WERI-Rb-1 (cell line): ENCODE data around the gene CLIC2.
A peak's percentile ranks its signal among the peaks of the same experiment; 100 is the strongest.
"Not testable (repeated sequence)": the region's sequence is repeated elsewhere in the genome, so short reads cannot be mapped to it uniquely, and the experiment has no call there.

ENCODE experiments used
- DNase-seq: peaks from one replicate; pipeline ENCODE4 v3.0.0-alpha.2; 2020
- H3K27ac ChIP-seq: fragments of 250-450 bp; sonication (Bioruptor Pico); 2 replicates; pipeline ENCODE4 v1.5.1; 2020; ENCODE audit warnings: mild to moderate bottlenecking, moderate library complexity
- H3K27me3 ChIP-seq: fragments of 250-450 bp; sonication (Bioruptor Pico); 2 replicates; pipeline ENCODE4 v1.5.1; 2021; ENCODE audit warnings: mild to moderate bottlenecking, low read depth, moderate library complexity; ENCODE audit not compliant: insufficient read depth, severe bottlenecking
- H3K36me3 ChIP-seq: fragments of 250-450 bp; sonication (Bioruptor Pico); 2 replicates; pipeline ENCODE4 v1.5.1; 2020; ENCODE audit warnings: mild to moderate bottlenecking, moderate library complexity
- H3K4me3 ChIP-seq: 2 replicates; pipeline ENCODE4 v1.5.1; 2011; ENCODE audit warnings: low read depth, mild to moderate bottlenecking, control low read depth, low read length
- H3K9me3 ChIP-seq: fragments of 250-450 bp; sonication (Bioruptor Pico); 2 replicates; pipeline ENCODE4 v1.5.1; 2021; ENCODE audit warnings: mild to moderate bottlenecking, moderate library complexity; ENCODE audit not compliant: severe bottlenecking
- CTCF ChIP-seq: IDR thresholded peaks from 2 replicates; pipeline ENCODE4 v1.5.1; 2011; ENCODE audit warnings: low read depth, mild to moderate bottlenecking, control low read depth, inconsistent platforms, low read length

CLIC2 gene

GRCh38 chrX:155293771-155294170, 40.6 kb downstream of the CLIC2 start:
- Histone ChIP-seq H3K27me3 (peaks cover 7% of the 10 kb centered on the region), H3K27ac (no peak overlapping the region), H3K4me3 (no peak overlapping the region), H3K36me3 (no peaks in the 10 kb centered on the region), H3K9me3 (no peaks in the 10 kb centered on the region)
- no peak for TF ChIP-seq CTCF
- no peak for DNase-seq

GRCh38 chrX:155279873-155280272, 54.5 kb downstream of the CLIC2 start:
- DNase-seq: no peak
- Histone ChIP-seq H3K36me3 (no peaks in the 10 kb centered on the region), H3K27ac (no peak overlapping the region), H3K9me3 (no peaks in the 10 kb centered on the region), H3K4me3 (no peak overlapping the region), H3K27me3 (peaks cover 4% of the 10 kb centered on the region)
- TF ChIP-seq CTCF: no peak

- Histone ChIP-seq H3K27ac (no peak overlapping the region), H3K9me3 (no peaks in the 10 kb centered on the region), H3K27me3 (no peaks in the 10 kb centered on the region), H3K36me3 (no peaks in the 10 kb centered on the region), H3K4me3 (no peak overlapping the region)
- no peak for TF ChIP-seq CTCF
- no peak for DNase-seq
These were observed 63.4 kb downstream of the CLIC2 start for GRCh38 chrX:155270969-155271368.

GRCh38 chrX:155267995-155268394, 66.4 kb downstream of the CLIC2 start:
- H3K27me3 ChIP-seq, H3K9me3 ChIP-seq, H3K27ac ChIP-seq, H3K36me3 ChIP-seq, DNase-seq, H3K4me3 ChIP-seq: not testable (repeated sequence)

- Histone ChIP-seq H3K9me3 (no peaks in the 10 kb centered on the region), H3K4me3 (no peak overlapping the region), H3K36me3 (no peaks in the 10 kb centered on the region), H3K27me3 (no peaks in the 10 kb centered on the region), H3K27ac (no peak overlapping the region)
- no peak for TF ChIP-seq CTCF
- no peak for DNase-seq
These were observed 68.0 kb downstream of the CLIC2 start for GRCh38 chrX:155266439-155266838.

GRCh38 chrX:155263854-155264628, 70.4 kb downstream of the CLIC2 start, which contains the start of gene RAB39B:
RAB39B (minus strand) TSS chrX:155264491; CDS start chrX:155264288, 203 bp downstream.
- Histone ChIP-seq H3K27ac (peak within 1 kb of the TSS; percentile 82), H3K27me3 (no peaks in the 10 kb centered on the region), H3K4me3 (peak within 1 kb of the TSS; percentile 80), H3K36me3 (peaks cover 4% of the 10 kb centered on the region), H3K9me3 (no peaks in the 10 kb centered on the region)
- peak; percentile 27; the same call in 1 of the 2 replicates for TF ChIP-seq CTCF
- peak; percentile 91 for DNase-seq
